ENCODE results near the gene S1PR1.
"Not testable (repeated sequence)": the region's sequence is repeated elsewhere in the genome, so short reads cannot be mapped to it uniquely, and the experiment has no call there.

Gene S1PR1

GRCh38 chr1:101220906-101221305 lies 15.9 kb upstream of the S1PR1 start:
- no peak for DNase-seq

GRCh38 chr1:101221945-101222429 lies 14.8 kb upstream of the S1PR1 start:
- no peak for DNase-seq

- no peak for DNase-seq
Observed at GRCh38 chr1:101227837-101228236, 9.0 kb upstream of the S1PR1 start.

GRCh38 chr1:101228424-101229134 lies 8.2 kb upstream of the S1PR1 start:
- DNase-seq: no peak

GRCh38 chr1:101232182-101232581 lies 4.6 kb upstream of the S1PR1 start:
- DNase-seq: not testable (repeated sequence)

GRCh38 chr1:101233495-101233894 lies 3.3 kb upstream of the S1PR1 start:
- DNase-seq: no peak

GRCh38 chr1:101235216-101235695 lies 1.6 kb upstream of the S1PR1 start:
- no peak for DNase-seq

- peak; percentile 55 to 57 for DNase-seq
Observed at GRCh38 chr1:101235696-101236515, 913 bp upstream of the S1PR1 start.

GRCh38 chr1:101237229-101237837 lies 514 bp downstream of the S1PR1 start:
- DNase-seq: no peak

- DNase-seq: peak; percentile 69 to 78
Observed at GRCh38 chr1:101238031-101238628, 1.3 kb downstream of the S1PR1 start.

GRCh38 chr1:101238681-101239094 lies 1.9 kb downstream of the S1PR1 start:
- peak; percentile 82 to 84 for DNase-seq

- DNase-seq: peak; percentile 38 to 48
Observed at GRCh38 chr1:101239095-101240040, 2.5 kb downstream of the S1PR1 start.

- DNase-seq: no peak
Observed at GRCh38 chr1:101240041-101240430, 3.2 kb downstream of the S1PR1 start.

- DNase-seq: no peak
Observed at GRCh38 chr1:101241485-101242225, 4.8 kb downstream of the S1PR1 start.

- DNase-seq: no peak
Observed at GRCh38 chr1:101242324-101243050, 5.7 kb downstream of the S1PR1 start.

- no peak for DNase-seq
Observed at GRCh38 chr1:101243751-101244150, 6.9 kb downstream of the S1PR1 start.

GRCh38 chr1:101244842-101245241 lies 8.0 kb downstream of the S1PR1 start:
- no peak for DNase-seq

- no peak for DNase-seq
Observed at GRCh38 chr1:101245246-101245927, 8.6 kb downstream of the S1PR1 start.

GRCh38 chr1:101247404-101248287 lies 10.8 kb downstream of the S1PR1 start:
- DNase-seq: no peak
